Activated naive CD4-positive, alpha-beta T cell treated with anti-CD3 and anti-CD28 coated beads for 36 hours (primary cell): Measurements from ENCODE around the gene HBQ1. TPM values are rescaled to one million over a fixed set of nuclear protein-coding genes. Genes with fewer than 3 reads are reported as not detected.

Source experiments
- CTCF ChIA-PET: fragments of 350-600 bp; sonication (Branson Sonifier 250); formaldehyde crosslinking; loops from one replicate; lab custom pipeline; 2021; ENCODE audit warnings: antibody characterized with exemption; lab: Charles Lee
- DNase-seq: peaks from one replicate; pipeline ENCODE4 v3.0.0-alpha.2; 2020
- H3K27ac Mint-ChIP-seq: one replicate; pipeline ENCODE4 v1.8.0; 2021; ENCODE audit warnings: mild to moderate bottlenecking, mixed read lengths
- H3K27me3 Mint-ChIP-seq: one replicate; pipeline ENCODE4 v1.8.0; 2021; ENCODE audit warnings: low read depth, mixed read lengths
- H3K36me3 Mint-ChIP-seq: one replicate; pipeline ENCODE4 v1.8.0; 2021; ENCODE audit warnings: low read depth, mixed read lengths
- H3K4me1 Mint-ChIP-seq: one replicate; pipeline ENCODE4 v1.8.0; 2021; ENCODE audit warnings: low read depth, mixed read lengths
- H3K4me3 Mint-ChIP-seq: one replicate; pipeline ENCODE4 v1.8.0; 2021; ENCODE audit warnings: mild to moderate bottlenecking, moderate library complexity, mixed read lengths
- H3K9me3 Mint-ChIP-seq: one replicate; pipeline ENCODE4 v1.8.0; 2021; ENCODE audit warnings: mixed read lengths
- intact Hi-C: fragments of 100-400 bp; cut with micrococcal nuclease; formaldehyde crosslinking; loops from one replicate; pipeline ENCODE4 v1.15.1; 2023
- total RNA-seq, 2 experiments: library from RNA; stranded (reverse); gene quantifications; one replicate each; pipeline ENCODE4 v1.2.3, GENCODE V29; 2021

HBQ1 gene
- 1 to 10 TPM in 1 of 2 experiments, under 1 TPM in 1; 0.79 to 1.1 TPM for total RNA-seq

DNA sequence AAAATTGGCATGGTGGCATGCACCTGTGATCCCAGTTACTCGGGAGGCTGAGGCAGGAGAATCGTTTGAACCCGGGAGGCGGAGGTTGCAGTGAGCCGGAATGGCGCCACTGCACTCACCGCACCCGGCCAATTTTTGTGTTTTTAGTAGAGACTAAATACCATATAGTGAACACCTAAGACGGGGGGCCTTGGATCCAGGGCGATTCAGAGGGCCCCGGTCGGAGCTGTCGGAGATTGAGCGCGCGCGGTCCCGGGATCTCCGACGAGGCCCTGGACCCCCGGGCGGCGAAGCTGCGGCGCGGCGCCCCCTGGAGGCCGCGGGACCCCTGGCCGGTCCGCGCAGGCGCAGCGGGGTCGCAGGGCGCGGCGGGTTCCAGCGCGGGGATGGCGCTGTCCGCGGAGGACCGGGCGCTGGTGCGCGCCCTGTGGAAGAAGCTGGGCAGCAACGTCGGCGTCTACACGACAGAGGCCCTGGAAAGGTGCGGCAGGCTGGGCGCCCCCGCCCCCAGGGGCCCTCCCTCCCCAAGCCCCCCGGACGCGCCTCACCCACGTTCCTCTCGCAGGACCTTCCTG, at the start of gene HBQ1:
Gene HBQ1 (plus strand): TSS at position 359 of the 575 bp plus-strand sequence. CDS start 28 bp downstream, at position 387.
- intact Hi-C loops, result no loop called here
- CTCF ChIA-PET, result interaction anchor here (0.6 to 2.8 kb wide), 5 partner anchors 19 to 561 kb away, joined by 3 to 15 read pairs (median 4); no protein-coding TSS in a partner anchor
- H3K27me3 Mint-ChIP-seq, result peaks cover 30% of the 10 kb centered on the region
- no peak for DNase-seq
- H3K9me3 Mint-ChIP-seq, result no peaks in the 10 kb centered on the region
- H3K36me3 Mint-ChIP-seq, result peaks cover 2% of the 10 kb centered on the region
- H3K27ac Mint-ChIP-seq, result no peak within 1 kb of the TSS
- peak within 1 kb of the TSS; percentile 49 for H3K4me3 Mint-ChIP-seq
- H3K4me1 Mint-ChIP-seq, result peaks cover 5% of the 10 kb centered on the region

DNA sequence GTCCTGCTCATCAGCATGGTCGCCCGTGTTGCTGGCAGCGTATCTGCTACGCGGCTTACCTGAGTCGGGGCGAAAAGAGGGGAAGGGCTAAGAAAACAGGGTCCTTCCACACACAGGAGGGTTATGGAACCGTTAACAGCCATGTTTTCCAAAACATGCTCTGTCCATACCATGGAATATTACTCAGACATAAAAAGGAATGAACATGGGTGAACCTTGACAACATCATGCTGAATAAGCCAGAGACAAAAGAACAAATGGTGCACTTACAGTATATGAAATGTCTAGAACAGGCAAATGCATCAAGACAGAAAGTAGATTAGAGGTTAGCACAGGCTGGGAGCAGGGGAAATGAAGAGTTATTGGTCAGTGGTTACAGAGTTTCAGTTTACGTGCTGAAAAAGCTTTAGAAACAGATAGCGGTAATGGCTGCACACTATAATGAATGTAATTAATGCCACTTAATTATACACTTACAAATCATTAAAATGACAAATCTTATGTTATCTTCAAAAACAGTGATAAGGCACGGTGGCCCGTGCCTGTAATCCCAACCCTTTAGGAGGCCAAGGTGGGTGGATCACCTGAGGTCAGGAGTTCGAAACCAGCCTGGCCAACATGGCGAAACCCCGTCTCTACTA, 49.6 kb upstream of the HBQ1 start:
- DNase-seq, result no peak
- H3K9me3 Mint-ChIP-seq, result no peaks in the 10 kb centered on the region
- H3K4me1 Mint-ChIP-seq, result peaks cover 30% of the 10 kb centered on the region
- no peaks in the 10 kb centered on the region for H3K36me3 Mint-ChIP-seq
- no peak overlapping the region for H3K4me3 Mint-ChIP-seq
- H3K27me3 Mint-ChIP-seq, result no peaks in the 10 kb centered on the region
- intact Hi-C loops, result no loop called here
- no peak overlapping the region for H3K27ac Mint-ChIP-seq
- CTCF ChIA-PET, result interaction anchor here (1.3 kb wide), 1 partner anchor 24 kb away, joined by 3 read pairs; no protein-coding TSS in a partner anchor

DNA sequence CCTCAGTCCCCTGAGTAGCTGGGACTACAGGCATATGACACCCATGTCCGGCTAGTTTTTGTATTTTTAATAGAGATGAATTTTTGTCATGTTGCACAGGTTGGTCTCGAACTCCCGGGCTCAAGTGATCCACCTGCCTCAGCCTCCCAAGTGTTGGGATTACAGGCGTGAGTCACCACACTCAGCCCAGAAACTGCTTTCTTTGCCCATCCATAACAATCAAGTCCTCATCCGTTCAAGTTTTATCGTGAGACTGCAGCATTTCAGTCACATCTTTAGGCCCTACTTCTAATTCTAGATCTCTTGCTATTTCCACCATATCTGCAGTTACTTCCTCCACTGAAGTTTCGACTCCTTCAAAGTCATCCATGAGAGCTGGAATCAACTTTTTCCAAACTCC, 48.1 kb upstream of the HBQ1 start:
- H3K9me3 Mint-ChIP-seq, result no peaks in the 10 kb centered on the region
- H3K4me1 Mint-ChIP-seq, result peaks cover 38% of the 10 kb centered on the region
- CTCF ChIA-PET, result no interaction called here
- H3K27me3 Mint-ChIP-seq, result no peaks in the 10 kb centered on the region
- no peak for DNase-seq
- H3K27ac Mint-ChIP-seq, result no peak overlapping the region
- peaks cover 4% of the 10 kb centered on the region for H3K36me3 Mint-ChIP-seq
- H3K4me3 Mint-ChIP-seq, result no peak overlapping the region
- intact Hi-C loops, result no loop called here

DNA sequence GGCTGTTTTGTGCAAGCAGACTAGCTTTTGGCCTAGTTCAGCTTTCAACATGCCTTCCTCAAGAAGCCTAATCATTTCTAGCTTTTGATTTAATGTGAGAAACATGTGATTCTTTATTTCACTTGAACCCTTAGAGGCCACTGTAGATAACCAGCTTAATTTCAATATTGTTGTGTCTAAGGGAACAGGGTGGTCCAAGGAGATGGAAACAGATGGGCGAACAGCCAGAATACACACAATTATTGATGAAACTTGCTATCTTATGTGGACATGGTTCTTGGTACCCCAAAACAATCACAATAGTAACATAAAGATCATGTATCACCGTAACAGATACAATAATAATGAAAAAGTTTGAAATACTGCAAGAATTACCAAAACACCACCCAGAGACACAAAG, 46.5 kb upstream of the HBQ1 start:
- peaks cover 41% of the 10 kb centered on the region for H3K4me1 Mint-ChIP-seq
- CTCF ChIA-PET, result interaction anchor here (1.0 to 2.0 kb wide), 2 partner anchors 17 to 26 kb away, joined by 3 to 7 read pairs; no protein-coding TSS in a partner anchor
- intact Hi-C loops, result no loop called here
- no peak overlapping the region for H3K27ac Mint-ChIP-seq
- no peak overlapping the region for H3K4me3 Mint-ChIP-seq
- no peaks in the 10 kb centered on the region for H3K27me3 Mint-ChIP-seq
- peaks cover 7% of the 10 kb centered on the region for H3K36me3 Mint-ChIP-seq
- no peak for DNase-seq
- no peaks in the 10 kb centered on the region for H3K9me3 Mint-ChIP-seq

DNA sequence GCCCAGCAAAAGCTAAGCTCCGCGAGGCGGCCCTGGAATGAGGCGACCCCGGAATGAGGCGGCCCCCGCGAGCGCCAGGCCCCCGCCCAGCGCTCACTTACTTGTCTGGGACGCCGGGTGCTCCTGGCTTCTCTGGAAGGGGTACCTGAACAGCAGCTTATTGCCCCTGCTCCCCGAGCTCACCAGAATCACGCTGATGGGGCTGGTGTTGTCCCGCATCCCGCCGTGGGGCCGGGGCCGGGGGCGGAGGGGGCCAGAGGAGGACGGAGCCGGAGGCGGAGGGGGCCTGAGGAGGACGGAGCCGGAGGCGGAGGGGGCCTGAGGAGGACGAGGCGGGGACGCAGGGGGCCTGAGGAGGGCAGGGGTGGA, 42.2 kb upstream of the HBQ1 start:
- no peak overlapping the region for H3K27ac Mint-ChIP-seq
- intact Hi-C loops, result loop anchor here (1.0 kb wide), 1 partner anchor 85 kb away; the partner anchor contains the start of genes POLR3K and SNRNP25
- H3K36me3 Mint-ChIP-seq, result peaks cover 8% of the 10 kb centered on the region
- DNase-seq, result peak; percentile 22
- peak overlapping the region; percentile 81 for H3K4me3 Mint-ChIP-seq
- CTCF ChIA-PET, result interaction anchor here (1.4 kb wide), 1 partner anchor 31 kb away, joined by 3 read pairs; no protein-coding TSS in a partner anchor
- peaks cover 27% of the 10 kb centered on the region for H3K4me1 Mint-ChIP-seq
- no peaks in the 10 kb centered on the region for H3K9me3 Mint-ChIP-seq
- no peaks in the 10 kb centered on the region for H3K27me3 Mint-ChIP-seq

DNA sequence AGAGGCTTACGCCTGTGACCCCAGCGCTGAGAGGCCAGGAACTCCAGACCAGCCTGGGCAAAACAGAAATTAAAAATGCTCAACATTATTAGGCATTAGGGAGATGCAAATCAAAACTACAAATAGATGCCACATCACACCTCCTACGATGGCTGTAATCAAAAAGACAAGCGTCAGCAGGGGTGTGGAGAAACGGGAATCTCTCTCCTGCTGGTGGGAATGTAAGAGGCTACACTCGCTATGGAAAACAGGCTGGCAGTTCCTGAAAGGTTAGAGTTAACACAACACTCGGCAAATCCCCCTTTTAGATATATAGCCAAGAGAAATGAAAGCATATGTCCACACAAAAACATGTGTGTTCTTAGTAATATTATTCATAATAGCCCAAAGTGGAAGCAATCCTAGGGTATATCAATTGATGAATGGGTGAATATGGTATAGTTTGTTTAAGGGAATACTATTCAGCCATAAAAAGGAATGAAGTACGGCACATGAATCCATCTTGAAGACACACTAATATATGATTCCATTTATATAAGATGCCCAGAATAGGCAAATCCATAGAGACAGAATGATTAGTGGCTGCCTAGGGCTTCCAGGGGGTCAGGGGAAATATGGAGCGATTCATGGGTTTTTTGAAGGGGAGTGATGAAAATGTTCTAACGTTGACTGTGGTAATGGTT, 39.9 kb upstream of the HBQ1 start:
- Mint-ChIP-seq H3K27me3 (no peaks in the 10 kb centered on the region), H3K27ac (no peak overlapping the region), H3K4me1 (peaks cover 13% of the 10 kb centered on the region), H3K9me3 (no peaks in the 10 kb centered on the region), H3K4me3 (peak overlapping the region; percentile 28), H3K36me3 (peaks cover 8% of the 10 kb centered on the region)
- intact Hi-C loops, result no loop called here
- CTCF ChIA-PET, result no interaction called here
- DNase-seq, result no peak

DNA sequence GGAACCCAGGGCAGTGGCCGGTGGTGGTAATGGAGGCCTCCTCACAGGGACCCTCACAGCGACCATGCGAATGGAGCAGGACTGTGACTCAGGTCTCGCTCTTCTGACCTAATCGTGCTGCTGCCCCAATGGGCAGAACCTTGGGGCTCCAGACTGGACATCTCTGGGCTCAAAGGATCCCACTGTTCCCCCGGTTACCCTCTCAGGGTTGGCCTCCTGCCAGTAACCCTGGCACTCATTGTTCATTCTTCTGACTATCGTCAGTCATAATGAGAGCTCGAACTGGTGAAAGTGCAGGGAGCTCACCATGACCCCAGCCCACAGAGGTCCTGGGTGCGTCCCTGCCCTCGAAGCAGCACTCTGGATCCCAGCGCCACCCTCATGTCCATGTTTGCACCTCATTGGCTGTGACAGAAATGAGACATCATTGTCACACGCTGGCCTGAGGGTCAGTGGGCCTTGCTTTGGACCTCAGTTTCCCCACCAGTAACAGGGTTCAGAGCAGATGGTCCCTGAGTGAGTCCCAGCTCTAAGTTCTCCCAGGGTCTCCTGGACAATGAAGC, 37.8 kb upstream of the HBQ1 start:
- no peak for DNase-seq
- H3K4me3 Mint-ChIP-seq, result no peak overlapping the region
- peaks cover 4% of the 10 kb centered on the region for H3K36me3 Mint-ChIP-seq
- H3K9me3 Mint-ChIP-seq, result no peaks in the 10 kb centered on the region
- H3K27me3 Mint-ChIP-seq, result no peaks in the 10 kb centered on the region
- intact Hi-C loops, result no loop called here
- H3K27ac Mint-ChIP-seq, result no peak overlapping the region
- CTCF ChIA-PET, result interaction anchor here (0.6 to 1.8 kb wide), 3 partner anchors 25 to 219 kb away, joined by 3 to 4 read pairs (median 3); no protein-coding TSS in a partner anchor
- peaks cover 2% of the 10 kb centered on the region for H3K4me1 Mint-ChIP-seq

DNA sequence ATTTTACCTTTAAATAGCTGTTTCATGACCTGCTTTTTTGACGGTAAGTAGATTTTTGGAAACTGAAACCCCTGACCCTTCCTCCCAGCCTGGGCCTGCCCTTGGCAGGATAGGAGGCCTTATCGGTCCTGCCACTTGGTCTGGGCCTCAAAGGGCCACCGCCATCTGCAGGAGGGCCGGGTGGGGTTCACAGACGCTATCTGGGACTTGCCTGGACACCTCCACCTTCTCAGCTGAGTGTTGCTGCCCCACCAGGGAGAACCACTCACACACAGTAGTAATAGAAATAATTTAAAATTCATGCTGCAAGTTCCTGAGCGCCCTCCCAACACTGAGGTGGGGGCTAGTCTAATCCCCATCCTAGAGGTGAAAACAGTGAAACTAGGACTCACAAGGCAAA, 37.2 kb upstream of the HBQ1 start:
- Mint-ChIP-seq H3K27ac (no peak overlapping the region), H3K4me3 (no peak overlapping the region), H3K36me3 (peaks cover 2% of the 10 kb centered on the region), H3K27me3 (no peaks in the 10 kb centered on the region), H3K4me1 (peaks cover 2% of the 10 kb centered on the region), H3K9me3 (no peaks in the 10 kb centered on the region)
- no peak for DNase-seq
- intact Hi-C loops, result no loop called here
- CTCF ChIA-PET, result interaction anchor here (1.2 to 1.8 kb wide), 2 partner anchors 26 to 219 kb away, joined by 3 to 4 read pairs; no protein-coding TSS in a partner anchor

DNA sequence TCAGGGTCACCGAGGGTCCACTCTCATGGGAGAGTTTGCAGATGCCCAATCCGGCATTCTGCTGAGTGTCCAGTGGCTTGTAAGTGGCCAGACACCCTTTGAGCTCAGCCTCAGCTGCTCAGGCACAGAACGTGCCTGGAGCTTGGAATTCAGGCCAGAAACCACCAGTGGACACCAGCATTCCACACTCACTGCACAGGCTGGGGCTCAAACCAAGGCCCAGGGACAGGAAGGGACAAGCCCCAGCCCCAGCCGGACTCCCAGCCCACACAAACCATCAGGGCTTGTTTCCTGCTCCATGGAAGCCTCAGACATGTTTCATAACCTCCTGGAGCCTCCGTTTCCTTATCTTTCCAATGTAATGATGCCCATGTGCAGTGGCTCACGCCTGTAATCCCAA, 36.8 kb upstream of the HBQ1 start:
- intact Hi-C loops, result no loop called here
- CTCF ChIA-PET, result interaction anchor here (1.3 kb wide), 1 partner anchor 37 kb away, joined by 3 read pairs; no protein-coding TSS in a partner anchor
- Mint-ChIP-seq H3K27me3 (no peaks in the 10 kb centered on the region), H3K27ac (no peak overlapping the region), H3K9me3 (no peaks in the 10 kb centered on the region), H3K36me3 (peaks cover 2% of the 10 kb centered on the region), H3K4me1 (peaks cover 2% of the 10 kb centered on the region), H3K4me3 (no peak overlapping the region)
- no peak for DNase-seq

DNA sequence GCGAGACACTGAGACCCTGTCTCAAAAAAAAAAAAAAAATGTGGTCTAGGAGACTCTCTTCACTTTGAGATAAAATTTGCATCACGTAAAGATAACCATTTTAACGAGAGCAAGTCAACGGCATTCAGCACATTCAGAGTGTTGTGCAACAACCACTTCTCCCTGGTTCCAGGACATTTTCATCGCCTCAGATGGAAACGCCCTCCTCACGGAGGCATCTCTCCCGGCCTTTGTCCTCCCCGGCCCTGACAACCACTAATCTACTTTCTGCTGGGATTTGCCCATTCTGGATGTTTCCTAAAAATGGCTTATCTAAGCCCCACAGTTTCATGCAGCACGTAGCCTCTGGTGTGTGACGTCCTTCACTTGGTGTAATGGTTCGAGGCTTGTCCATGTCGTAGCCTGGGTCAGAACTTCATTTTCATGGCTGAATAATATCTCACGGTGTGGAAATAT, 35.4 kb upstream of the HBQ1 start:
- intact Hi-C loops, result no loop called here
- Mint-ChIP-seq H3K36me3 (no peaks in the 10 kb centered on the region), H3K4me3 (no peak overlapping the region), H3K9me3 (no peaks in the 10 kb centered on the region), H3K27ac (no peak overlapping the region), H3K27me3 (no peaks in the 10 kb centered on the region), H3K4me1 (no peaks in the 10 kb centered on the region)
- CTCF ChIA-PET, result interaction anchor here (1.3 kb wide), 1 partner anchor 38 kb away, joined by 3 read pairs; no protein-coding TSS in a partner anchor
- DNase-seq, result no peak

DNA sequence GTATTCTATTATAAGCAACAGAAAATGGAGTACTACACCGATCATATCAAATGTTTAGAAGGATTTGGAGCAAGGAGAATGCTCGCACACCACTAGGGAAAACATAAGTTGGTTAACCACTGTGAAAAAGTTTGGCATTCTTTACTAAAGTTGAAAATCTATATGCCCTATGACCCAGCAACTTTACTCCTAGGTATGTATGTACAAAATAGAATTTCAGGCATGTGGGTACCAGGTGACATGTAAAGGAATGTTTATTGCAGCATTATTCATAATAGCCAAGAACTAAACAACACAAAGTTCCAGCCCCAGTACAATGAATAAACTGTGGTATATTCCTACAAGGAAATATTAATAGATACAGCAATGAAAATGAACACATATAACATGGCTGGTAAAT, 33.6 kb upstream of the HBQ1 start:
- intact Hi-C loops, result no loop called here
- Mint-ChIP-seq H3K9me3 (no peaks in the 10 kb centered on the region), H3K27ac (no peak overlapping the region), H3K4me3 (no peak overlapping the region), H3K4me1 (no peaks in the 10 kb centered on the region), H3K36me3 (no peaks in the 10 kb centered on the region), H3K27me3 (peaks cover 4% of the 10 kb centered on the region)
- CTCF ChIA-PET, result no interaction called here
- DNase-seq, result no peak
